Measurements from ENCODE around the gene TRIM39.

The TRIM39 gene

GRCh38 chr6:30327232-30327746 lies 562 bp downstream of the TRIM39 start:
- in situ Hi-C loops (cut with MboI; ENCODE audit: low sequenced_read_pairs) = no loop called here

- in situ Hi-C loops (cut with MboI; ENCODE audit: low sequenced_read_pairs) = no loop called here
Observed at GRCh38 chr6:30328397-30328796, 1.7 kb downstream of the TRIM39 start.

GRCh38 chr6:30329331-30329730 lies 2.6 kb downstream of the TRIM39 start:
- in situ Hi-C loops (cut with MboI; ENCODE audit: low sequenced_read_pairs) = no loop called here

- in situ Hi-C loops (cut with MboI; ENCODE audit: low sequenced_read_pairs) = no loop called here
Observed at GRCh38 chr6:30331981-30332380, 5.3 kb downstream of the TRIM39 start.

- in situ Hi-C loops (cut with MboI; ENCODE audit: low sequenced_read_pairs) = no loop called here
Observed at GRCh38 chr6:30334075-30334783, 7.5 kb downstream of the TRIM39 start.

GRCh38 chr6:30340589-30341054 lies 13.9 kb downstream of the TRIM39 start:
- in situ Hi-C loops (cut with MboI; ENCODE audit: low sequenced_read_pairs) = no loop called here

GRCh38 chr6:30341218-30341617 lies 14.5 kb downstream of the TRIM39 start:
- in situ Hi-C loops (cut with MboI; ENCODE audit: low sequenced_read_pairs) = no loop called here

- in situ Hi-C loops (cut with MboI; ENCODE audit: low sequenced_read_pairs) = no loop called here
Observed at GRCh38 chr6:30341728-30342127, 15.0 kb downstream of the TRIM39 start.

- in situ Hi-C loops (cut with MboI; ENCODE audit: low sequenced_read_pairs) = no loop called here
Observed at GRCh38 chr6:30344191-30344867, 17.6 kb downstream of the TRIM39 start.

GRCh38 chr6:30344868-30345671 lies 18.3 kb downstream of the TRIM39 start, which contains the start of gene RPP21:
RPP21 (plus strand) TSS chr6:30345156; CDS start chr6:30345172, 16 bp downstream.
- in situ Hi-C loops (cut with MboI; ENCODE audit: low sequenced_read_pairs) = no loop called here

GRCh38 chr6:30345852-30346251 lies 19.1 kb downstream of the TRIM39 start:
- in situ Hi-C loops (cut with MboI; ENCODE audit: low sequenced_read_pairs) = no loop called here

- in situ Hi-C loops (cut with MboI; ENCODE audit: low sequenced_read_pairs) = no loop called here
Observed at GRCh38 chr6:30348957-30349356, 22.2 kb downstream of the TRIM39 start.

- in situ Hi-C loops (cut with MboI; ENCODE audit: low sequenced_read_pairs) = no loop called here
Observed at GRCh38 chr6:30349421-30350177, 22.9 kb downstream of the TRIM39 start.

GRCh38 chr6:30350524-30350923 lies 23.8 kb downstream of the TRIM39 start:
- in situ Hi-C loops (cut with MboI; ENCODE audit: low sequenced_read_pairs) = no loop called here

GRCh38 chr6:30352550-30352949 lies 25.8 kb downstream of the TRIM39 start:
- in situ Hi-C loops (cut with MboI; ENCODE audit: low sequenced_read_pairs) = no loop called here

GRCh38 chr6:30355281-30355680 lies 28.6 kb downstream of the TRIM39 start:
- in situ Hi-C loops (cut with MboI; ENCODE audit: low sequenced_read_pairs) = no loop called here

GRCh38 chr6:30356536-30356935 lies 29.8 kb downstream of the TRIM39 start:
- in situ Hi-C loops (cut with MboI; ENCODE audit: low sequenced_read_pairs) = no loop called here

GRCh38 chr6:30357678-30358540 lies 31.2 kb downstream of the TRIM39 start:
- in situ Hi-C loops (cut with MboI; ENCODE audit: low sequenced_read_pairs) = no loop called here

- in situ Hi-C loops (cut with MboI; ENCODE audit: low sequenced_read_pairs) = no loop called here
Observed at GRCh38 chr6:30359276-30359675, 32.5 kb downstream of the TRIM39 start.

GRCh38 chr6:30360139-30360538 lies 33.4 kb downstream of the TRIM39 start:
- in situ Hi-C loops (cut with MboI; ENCODE audit: low sequenced_read_pairs) = no loop called here

Data from hTERT RPE-1 (cell line).